B cell (primary cell): ENCODE results near the gene METTL26. TPM values are rescaled to one million over a fixed set of nuclear protein-coding genes. Genes with fewer than 3 reads are reported as not detected.

Experiments
- ATAC-seq: fragments of 200-7000 bp; cut with Tn5 transposase; one replicate; pipeline ENCODE4 v1.10.0; 2021; ENCODE audit warnings: low read depth, mild to moderate bottlenecking, moderate number of reproducible peaks, moderate library complexity
- CTCF ChIA-PET: fragments of 350-600 bp; sonication (Branson Sonifier 250); formaldehyde crosslinking; loops from one replicate; lab custom pipeline; 2021; ENCODE audit warnings: antibody characterized with exemption, inconsistent platforms; lab: Charles Lee
- POLR2A ChIA-PET: fragments of 350-600 bp; sonication (Branson Sonifier 250); formaldehyde crosslinking; loops from one replicate; lab custom pipeline; 2021; ENCODE audit warnings: antibody characterized with exemption; lab: Charles Lee
- DNase-seq: peaks from one replicate; pipeline ENCODE4 v3.0.0; 2013
- H2AFZ ChIP-seq: 2 replicates; pipeline ENCODE4 v1.6.1; 2012; ENCODE audit warnings: mild to moderate bottlenecking, low read depth, low read length; ENCODE audit not compliant: insufficient read depth, poor library complexity, severe bottlenecking
- H3K27ac ChIP-seq, 2 donors: 1 replicate in 1 of 2; 2 replicates in 1 of 2; pipeline ENCODE4 v1.5.1; 2012 to 2013; ENCODE audit warnings: low read length in 2 of 2, mild to moderate bottlenecking in 2 of 2, moderate library complexity in 1 of 2
- H3K27me3 ChIP-seq, 4 experiments: fragments of 200-600 bp in 1 of 4; sonication (generic) in 1 of 4; replicated peaks in 1 of 4; 1 replicate in 2 of 4; 2 replicates in 2 of 4; pipeline versions ENCODE4 v1.6.1 to v1.7.0; 2013 to 2016; ENCODE audit warnings: low read length in 3 of 4, mild to moderate bottlenecking in 2 of 4, mixed read lengths in 1 of 4, moderate library complexity in 1 of 4; ENCODE audit not compliant: insufficient read depth in 4 of 4, control insufficient read depth in 3 of 4; ENCODE audit errors: control extremely low read depth in 1 of 4
- H3K36me3 ChIP-seq, 2 experiments: replicated peaks in 1 of 2; 1 replicate in 1 of 2; 2 replicates in 1 of 2; pipeline versions ENCODE4 v1.6.1 to v1.7.1; 2013; ENCODE audit warnings: low read length in 1 of 2; ENCODE audit not compliant: insufficient read depth in 2 of 2, control insufficient read depth in 1 of 2; ENCODE audit errors: control extremely low read depth in 1 of 2, extremely low read depth in 1 of 2
- H3K4me1 ChIP-seq, 2 donors: fragments of 200-600 bp in 1 of 2; sonication (generic) in 1 of 2; 1 replicate in 1 of 2; 2 replicates in 1 of 2; pipeline versions ENCODE4 v1.5.1 to v1.6.1; 2013 to 2017; ENCODE audit warnings: low read length in 2 of 2; ENCODE audit not compliant: control insufficient read depth in 2 of 2, insufficient read depth in 2 of 2
- H3K4me2 ChIP-seq: replicated peaks from 2 replicates; pipeline ENCODE3; 2012; ENCODE audit warnings: mild to moderate bottlenecking, low read depth, low read length; ENCODE audit not compliant: poor library complexity, severe bottlenecking
- H3K4me3 ChIP-seq, 5 experiments: fragments of 200-600 bp in 1 of 5; sonication (generic) in 1 of 5; 1 replicate in 3 of 5; 2 replicates in 2 of 5; pipeline versions ENCODE4 v1.5.1 to v1.7.0; 2011 to 2016; ENCODE audit warnings: low read length in 4 of 5, mild to moderate bottlenecking in 4 of 5, low read depth in 2 of 5, control low read depth in 1 of 5, moderate library complexity in 1 of 5; ENCODE audit not compliant: insufficient read depth in 1 of 5; ENCODE audit errors: control extremely low read depth in 1 of 5, extremely low read depth in 1 of 5
- H3K79me2 ChIP-seq: fragments of 200-600 bp; sonication (generic); one replicate; pipeline ENCODE4 v1.6.0; 2016; ENCODE audit warnings: low read length; ENCODE audit not compliant: control insufficient read depth, insufficient read depth
- H3K9ac ChIP-seq: fragments of 200-600 bp; sonication (generic); 2 replicates; pipeline ENCODE4 v1.6.1; 2017; ENCODE audit warnings: mild to moderate bottlenecking, low read length, moderate library complexity
- H3K9me3 ChIP-seq, 3 donors: one replicate each; pipeline versions ENCODE4 v1.6.1 to v1.7.1; 2013; ENCODE audit warnings: low read length in 2 of 3; ENCODE audit not compliant: control insufficient read depth in 2 of 3, insufficient read depth in 1 of 3; ENCODE audit errors: control extremely low read depth in 1 of 3
- H4K20me1 ChIP-seq: 2 replicates; pipeline ENCODE4 v1.6.0; 2012; ENCODE audit warnings: mild to moderate bottlenecking, low read length; ENCODE audit not compliant: insufficient read depth, control insufficient read depth, poor library complexity, severe bottlenecking
- H3K27ac Mint-ChIP-seq: one replicate; pipeline ENCODE4 v1.8.0; 2021; ENCODE audit warnings: mixed read lengths
- H3K27me3 Mint-ChIP-seq: one replicate; pipeline ENCODE4 v1.8.0; 2021; ENCODE audit warnings: mixed read lengths
- H3K4me1 Mint-ChIP-seq: one replicate; pipeline ENCODE4 v1.8.0; 2021; ENCODE audit warnings: mixed read lengths
- H3K4me3 Mint-ChIP-seq: one replicate; pipeline ENCODE4 v1.8.0; 2021; ENCODE audit warnings: mixed read lengths
- H3K9me3 Mint-ChIP-seq: one replicate; pipeline ENCODE4 v1.8.0; 2022; ENCODE audit warnings: mixed read lengths; ENCODE audit not compliant: insufficient read depth
- CTCF ChIP-seq: fragments of 200-600 bp; IDR thresholded peaks from one replicate; pipeline ENCODE4 v1.8.0; 2022; ENCODE audit warnings: antibody characterized with exemption, mild to moderate bottlenecking
- EZH2 ChIP-seq: IDR thresholded peaks from 2 replicates; pipeline ENCODE4 v1.6.1; 2012; ENCODE audit warnings: borderline replicate concordance, low read depth, mild to moderate bottlenecking, moderate library complexity, low read length; ENCODE audit not compliant: insufficient read depth, poor library complexity, severe bottlenecking
- WGBS: methylation state at CpG from one replicate; pipeline ENCODE4 v1.1.5; 2013; ENCODE audit warnings: missing lambda C conversion rate; ENCODE audit not compliant: insufficient coverage; 5-methylcytosine and 5-hydroxymethylcytosine counted together
- intact Hi-C: fragments of 100-400 bp; cut with micrococcal nuclease; formaldehyde crosslinking; loops from one replicate; pipeline ENCODE4 v1.10.0; 2022
- polyA plus RNA-seq: library from polyadenylated mRNA; depleted of rRNA; stranded (reverse); fragments of >200 nt; gene quantifications from 2 replicates; pipeline ENCODE4 v1.2.3, GENCODE V29; 2012
- total RNA-seq, 2 donors: library from RNA; stranded (reverse); fragments of 120-200 nt in 1 of 2; gene quantifications; 1 replicate in 1 of 2; 2 replicates in 1 of 2; pipeline versions ENCODE4 v1.2.3 to v1.2.4, GENCODE V29; 2013 to 2022

METTL26 gene
- total and polyA plus RNA-seq, 2 donors (not counting 1 experiment from before 2014, with no cell fraction given), result 56.6 to 140 TPM

GRCh38 chr16:595094-595528 lies 41.0 kb downstream of the METTL26 start:
- peaks cover 34% of the 10 kb centered on the region for H3K4me1 Mint-ChIP-seq
- Histone ChIP-seq H3K27me3 (no peaks in the 10 kb centered on the region), H2AFZ (no peak overlapping the region), H3K27ac (no peak overlapping the region), H3K36me3 (peaks cover 0 to 9% of the 10 kb centered on the region in 2 experiments), H3K9me3 (peaks cover 0 to 7% (median 0%) of the 10 kb centered on the region in 3 donors), H3K9ac (no peak overlapping the region), H3K79me2 (peaks cover 74% of the 10 kb centered on the region), H3K4me3 (no peak overlapping the region), H3K4me2 (no peak overlapping the region), H3K4me1 (peaks cover 8 to 15% of the 10 kb centered on the region in 2 donors), H4K20me1 (peaks cover 46% of the 10 kb centered on the region)
- WGBS, result 91% methylated on average over 12 of the region's 18 CpGs
- ChIA-PET POLR2A (no interaction called here), CTCF (no interaction called here)
- no peak for DNase-seq
- ATAC-seq, result no peak
- H3K27me3 Mint-ChIP-seq, result no peaks in the 10 kb centered on the region
- intact Hi-C loops, result no loop called here
- no peaks in the 10 kb centered on the region for H3K9me3 Mint-ChIP-seq
- no peak overlapping the region for H3K4me3 Mint-ChIP-seq
- no peak overlapping the region for H3K27ac Mint-ChIP-seq
- TF ChIP-seq EZH2 (no peak), CTCF (no peak)

- peaks cover 0 to 2% of the 10 kb centered on the region in 2 experiments for H3K36me3 ChIP-seq
- ATAC-seq (no peak), DNase-seq (no peak)
- no peak overlapping the region for H3K27ac ChIP-seq
- H3K9me3 ChIP-seq, result no peaks in the 10 kb centered on the region
- Mint-ChIP-seq H3K9me3 (no peaks in the 10 kb centered on the region), H3K27me3 (no peaks in the 10 kb centered on the region), H3K27ac (no peak overlapping the region), H3K4me1 (peaks cover 37% of the 10 kb centered on the region), H3K4me3 (no peak overlapping the region)
- peaks cover 44% of the 10 kb centered on the region for H4K20me1 ChIP-seq
- H3K4me3 ChIP-seq, result no peak overlapping the region
- no peak overlapping the region for H3K4me2 ChIP-seq
- peaks cover 8 to 15% of the 10 kb centered on the region in 2 donors for H3K4me1 ChIP-seq
- no peak overlapping the region for H2AFZ ChIP-seq
- CTCF ChIA-PET, result interaction anchor here (0.5 to 1.1 kb wide), 3 partner anchors 17 to 161 kb away, joined by 3 to 4 read pairs (median 4); no protein-coding TSS in a partner anchor
- POLR2A ChIA-PET, result interaction anchor here (0.5 to 0.6 kb wide), 3 partner anchors 61 to 219 kb away, joined by 3 to 4 read pairs (median 4); partner anchors contain the start of gene RHBDL1
- H3K79me2 ChIP-seq, result peaks cover 72% of the 10 kb centered on the region
- TF ChIP-seq EZH2 (no peak), CTCF (no peak)
- H3K9ac ChIP-seq, result no peak overlapping the region
- WGBS, result 91% methylated on average over 16 of the region's 16 CpGs
- H3K27me3 ChIP-seq, result no peaks in the 10 kb centered on the region
- intact Hi-C loops, result no loop called here
Measured at GRCh38 chr16:593807-594206, 42.3 kb downstream of the METTL26 start.
